Muscle layer of colon (tissue), 2 donors: Measurements from ENCODE around the gene SLC44A2.

Source experiments
- H3K27ac ChIP-seq: one replicate; pipeline ENCODE4 v1.7.0; 2013; ENCODE audit warnings: low read depth, mild to moderate bottlenecking, low read length, moderate library complexity
- H3K27me3 ChIP-seq, 2 donors: one replicate each; pipeline ENCODE4 v1.7.0; 2013; ENCODE audit warnings: low read length in 2 of 2, mild to moderate bottlenecking in 2 of 2; ENCODE audit not compliant: insufficient read depth in 2 of 2, control insufficient read depth in 1 of 2
- H3K36me3 ChIP-seq: one replicate; pipeline ENCODE4 v1.7.0; 2013; ENCODE audit warnings: mild to moderate bottlenecking, low read length; ENCODE audit not compliant: insufficient read depth
- H3K4me1 ChIP-seq: one replicate; pipeline ENCODE4 v1.7.0; 2013; ENCODE audit warnings: mild to moderate bottlenecking, low read length; ENCODE audit not compliant: insufficient read depth
- H3K4me3 ChIP-seq, 2 donors: one replicate each; pipeline ENCODE4 v1.7.0; 2013; ENCODE audit warnings: low read length in 2 of 2, low read depth in 1 of 2, mild to moderate bottlenecking in 1 of 2, moderate library complexity in 1 of 2
- H3K9ac ChIP-seq: one replicate; pipeline ENCODE4 v1.7.0; 2013; ENCODE audit warnings: low read length
- H3K9me3 ChIP-seq: one replicate; pipeline ENCODE4 v1.7.0; 2013; ENCODE audit warnings: mild to moderate bottlenecking, low read length
- donor health status: abdominal sarcoma.
- donor health status: Adenocarcinoma of cecum.

Gene SLC44A2

GRCh38 chr19:10625003-10625761 lies at the start of gene SLC44A2:
Gene SLC44A2 (plus strand): TSS chr19:10625553. CDS start chr19:10625634, 81 bp downstream.
- Histone ChIP-seq H3K4me3 (peak within 1 kb of the TSS; percentile 50 to 74), H3K27me3 (no peaks in the 10 kb centered on the region), H3K9ac (peak within 1 kb of the TSS; percentile 65), H3K4me1 (peaks cover 11% of the 10 kb centered on the region), H3K27ac (peak within 1 kb of the TSS; percentile 82), H3K9me3 (no peaks in the 10 kb centered on the region), H3K36me3 (peaks cover 7% of the 10 kb centered on the region)

GRCh38 chr19:10577951-10578350 lies 47.4 kb upstream of the SLC44A2 start:
- peaks cover 0 to 3% of the 10 kb centered on the region in 2 donors for H3K27me3 ChIP-seq
- H3K27ac ChIP-seq: no peak overlapping the region
- no peak overlapping the region for H3K4me3 ChIP-seq
- H3K9ac ChIP-seq: no peak overlapping the region
- H3K4me1 ChIP-seq: peaks cover 4% of the 10 kb centered on the region
- no peaks in the 10 kb centered on the region for H3K9me3 ChIP-seq
- H3K36me3 ChIP-seq: no peaks in the 10 kb centered on the region

DNA sequence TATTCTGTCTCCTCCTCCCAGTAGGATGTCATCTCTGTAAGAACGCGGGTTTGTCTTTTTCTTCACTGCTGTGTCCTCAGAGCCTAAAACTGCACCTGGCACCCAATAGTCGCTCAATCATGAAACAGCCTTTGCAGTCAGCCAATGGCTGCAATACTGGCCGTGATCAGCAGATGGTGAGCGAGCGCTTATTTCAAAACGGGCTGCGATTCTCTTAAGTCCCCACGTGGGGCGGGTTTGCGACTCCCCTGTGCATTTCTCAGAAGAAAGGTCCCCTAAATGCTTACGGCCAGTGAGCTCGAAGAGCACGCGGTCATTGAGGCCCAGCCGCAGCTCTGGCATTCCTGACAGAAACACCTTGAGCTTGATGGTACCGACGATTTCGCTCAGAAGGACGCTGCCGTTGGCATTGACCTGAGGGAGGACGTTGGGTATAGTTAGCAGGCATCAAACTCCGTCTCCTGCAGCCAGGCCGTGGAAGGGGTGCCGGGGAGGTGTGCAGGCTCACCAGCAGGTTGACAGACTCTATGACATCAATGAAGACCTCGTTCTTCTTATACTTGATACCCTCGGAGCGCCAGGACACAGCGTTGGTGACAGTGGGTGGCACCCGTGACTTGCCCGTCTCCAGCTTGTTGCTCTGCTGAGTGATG lies 44.2 kb upstream of the SLC44A2 start:
- Histone ChIP-seq H3K27ac (no peak overlapping the region), H3K9me3 (no peaks in the 10 kb centered on the region), H3K4me1 (peaks cover 4% of the 10 kb centered on the region), H3K27me3 (peaks cover 0 to 3% of the 10 kb centered on the region in 2 donors), H3K36me3 (no peaks in the 10 kb centered on the region), H3K9ac (no peak overlapping the region), H3K4me3 (peak overlapping the region in 1 of 2 donors; percentile 45)

- no peaks in the 10 kb centered on the region for H3K36me3 ChIP-seq
- H3K4me1 ChIP-seq: peaks cover 4% of the 10 kb centered on the region
- H3K27me3 ChIP-seq: peaks cover 0 to 6% of the 10 kb centered on the region in 2 donors
- no peak overlapping the region for H3K9ac ChIP-seq
- H3K27ac ChIP-seq: no peak overlapping the region
- no peaks in the 10 kb centered on the region for H3K9me3 ChIP-seq
- no peak overlapping the region for H3K4me3 ChIP-seq
These were observed 43.3 kb upstream of the SLC44A2 start for GRCh38 chr19:10582091-10582490.

- H3K4me1 ChIP-seq: peaks cover 4% of the 10 kb centered on the region
These were observed 42.1 kb upstream of the SLC44A2 start for GRCh38 chr19:10583036-10583776.

DNA sequence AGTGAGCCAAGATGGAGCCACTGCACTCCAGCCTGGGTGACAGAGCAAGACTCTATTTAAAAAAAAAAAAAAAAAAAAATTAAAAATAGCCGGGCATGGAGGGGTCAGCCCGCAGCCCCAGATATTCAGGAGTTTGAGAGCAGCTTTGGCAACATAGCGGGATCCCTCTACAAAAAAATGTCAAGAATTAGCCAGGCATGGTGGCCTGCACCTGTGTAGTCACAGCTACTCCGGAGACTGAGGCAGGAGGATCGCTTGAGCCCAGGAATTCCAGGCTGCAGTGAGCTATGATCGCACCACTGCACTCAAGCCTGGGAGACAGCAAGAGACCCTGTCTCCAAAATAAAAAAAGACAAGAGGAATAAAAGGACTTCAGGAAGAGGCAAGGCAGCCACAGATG lies 39.0 kb upstream of the SLC44A2 start:
- peaks cover under 1% of the 10 kb centered on the region for H3K4me1 ChIP-seq
- H3K27ac ChIP-seq: no peak overlapping the region
- peaks cover 0 to 12% of the 10 kb centered on the region in 2 donors for H3K27me3 ChIP-seq
- H3K4me3 ChIP-seq: no peak overlapping the region
- H3K9me3 ChIP-seq: no peaks in the 10 kb centered on the region
- no peak overlapping the region for H3K9ac ChIP-seq
- H3K36me3 ChIP-seq: no peaks in the 10 kb centered on the region

More at GRCh38 chr19:10583036-10583776, 42.1 kb upstream of the SLC44A2 start:
- H3K27ac ChIP-seq: no peak overlapping the region
- H3K36me3 ChIP-seq: no peaks in the 10 kb centered on the region
- H3K9ac ChIP-seq: no peak overlapping the region
- H3K27me3 ChIP-seq: peaks cover 0 to 15% of the 10 kb centered on the region in 2 donors
- no peaks in the 10 kb centered on the region for H3K9me3 ChIP-seq
- H3K4me3 ChIP-seq: no peak overlapping the region

DNA sequence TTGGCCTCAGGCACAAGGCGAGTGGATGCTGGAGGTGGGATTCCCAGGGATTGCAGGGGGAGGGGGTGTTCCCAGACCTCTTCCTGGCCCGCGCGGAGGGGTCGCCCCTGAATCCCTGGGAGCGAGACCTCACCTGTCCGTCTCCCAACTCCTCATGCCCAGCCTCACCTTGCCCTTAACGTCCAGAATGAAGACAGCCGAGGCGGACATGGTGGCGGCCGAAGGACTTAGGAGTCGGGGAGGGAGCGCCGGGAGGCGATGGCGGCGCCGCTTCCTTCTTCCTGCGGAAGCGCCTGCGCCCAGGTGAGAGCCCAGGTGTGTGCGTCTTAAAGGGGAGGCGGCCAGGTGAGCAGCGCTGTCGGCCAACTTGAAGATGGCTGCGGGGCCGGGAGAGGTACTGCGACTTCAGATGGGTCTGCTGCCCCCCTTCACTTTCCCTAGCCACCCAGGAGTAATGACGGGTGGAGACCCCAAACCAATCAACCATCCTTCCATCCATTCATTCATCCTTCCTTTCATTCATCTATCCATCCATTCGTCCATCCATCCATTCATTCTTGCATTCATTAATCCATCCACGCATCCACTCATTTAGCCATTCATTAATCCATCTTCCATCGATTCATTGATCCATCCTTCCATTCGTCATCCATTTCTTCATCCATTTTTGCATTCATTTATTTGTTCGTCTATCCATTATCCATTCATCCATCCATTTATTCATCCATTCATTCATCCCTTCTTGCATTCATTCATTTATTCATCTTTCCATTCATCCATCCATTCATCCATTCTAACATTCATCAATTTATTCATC lies 38.1 kb upstream of the SLC44A2 start, which contains the start of gene AP1M2:
Gene AP1M2 (minus strand): TSS at position 291 of the 817 bp plus-strand sequence. CDS start 81 bp downstream, at position 210.
- Histone ChIP-seq H3K27ac (no peak within 1 kb of the TSS), H3K4me3 (no peak within 1 kb of the TSS), H3K9me3 (no peaks in the 10 kb centered on the region), H3K4me1 (no peaks in the 10 kb centered on the region), H3K27me3 (peaks cover 0 to 12% of the 10 kb centered on the region in 2 donors), H3K9ac (no peak within 1 kb of the TSS), H3K36me3 (no peaks in the 10 kb centered on the region)

- Histone ChIP-seq H3K4me3 (no peak overlapping the region), H3K27me3 (peaks cover 0 to 12% of the 10 kb centered on the region in 2 donors), H3K27ac (no peak overlapping the region), H3K4me1 (no peaks in the 10 kb centered on the region), H3K36me3 (no peaks in the 10 kb centered on the region), H3K9ac (no peak overlapping the region), H3K9me3 (no peaks in the 10 kb centered on the region)
These were observed 37.6 kb upstream of the SLC44A2 start for GRCh38 chr19:10587839-10588150.

- Histone ChIP-seq H3K27me3 (no peaks in the 10 kb centered on the region), H3K4me3 (no peak overlapping the region), H3K27ac (no peak overlapping the region), H3K9me3 (no peaks in the 10 kb centered on the region), H3K36me3 (no peaks in the 10 kb centered on the region), H3K9ac (no peak overlapping the region), H3K4me1 (no peaks in the 10 kb centered on the region)
These were observed 32.2 kb upstream of the SLC44A2 start for GRCh38 chr19:10593148-10593547.

DNA sequence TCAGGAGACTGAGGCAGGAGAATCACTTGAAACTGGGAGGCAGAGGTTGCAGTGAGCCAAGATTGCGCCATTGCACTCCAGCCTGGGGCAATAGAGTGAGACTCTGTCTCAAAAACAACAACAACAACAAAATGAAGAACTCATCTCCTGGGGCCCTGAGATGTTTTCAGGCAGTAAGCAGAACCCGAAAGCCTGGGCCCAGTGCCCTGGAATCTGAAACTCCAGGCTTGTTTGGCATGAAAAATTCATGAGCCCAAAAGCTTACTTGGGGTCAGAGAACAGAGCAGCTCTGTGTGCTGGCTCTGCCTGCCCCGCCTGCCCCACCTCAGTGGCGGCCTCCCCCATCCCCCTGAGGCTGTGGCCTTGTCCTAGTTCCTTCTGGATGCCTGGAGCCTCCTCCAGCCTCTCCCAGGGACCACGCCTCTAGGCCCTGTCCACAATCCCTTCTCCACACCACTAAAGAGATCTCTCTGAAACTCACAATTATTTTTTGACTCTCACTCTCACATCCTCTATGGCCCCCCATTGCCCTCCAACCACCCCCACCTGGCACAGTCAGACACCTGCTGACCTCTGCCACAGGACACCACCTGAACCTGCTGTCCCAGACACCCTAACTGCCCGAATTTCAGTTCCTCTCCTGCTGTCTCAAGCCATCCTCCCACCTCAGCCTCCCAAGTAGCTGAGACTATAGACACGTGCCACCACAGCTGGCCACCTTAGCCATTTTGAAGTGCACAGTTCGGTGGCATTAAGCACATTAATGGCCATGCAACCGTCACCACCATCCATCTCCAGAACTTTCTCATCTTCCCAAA lies 31.3 kb upstream of the SLC44A2 start:
- H3K27ac ChIP-seq: no peak overlapping the region
- H3K4me1 ChIP-seq: no peaks in the 10 kb centered on the region
- H3K27me3 ChIP-seq: no peaks in the 10 kb centered on the region
- no peaks in the 10 kb centered on the region for H3K9me3 ChIP-seq
- H3K4me3 ChIP-seq: no peak overlapping the region
- no peaks in the 10 kb centered on the region for H3K36me3 ChIP-seq
- H3K9ac ChIP-seq: no peak overlapping the region
